ENCODE measurements around the gene NACC2.

GRCh38 chr9:136140966-136141365 lies 45.9 kb upstream of the NACC2 start:
- TF ChIP-seq POLR2A (IDR thresholded peaks at IDR 0.05; ENCODE audit: low read length), result no peak
- no peak for TF ChIP-seq GATA1 (IDR thresholded peaks at IDR 0.05; ENCODE audit: low read depth, low read length)

Data from erythroblast (primary cell).